Measurements from ENCODE around the gene SRGAP3.

DNA sequence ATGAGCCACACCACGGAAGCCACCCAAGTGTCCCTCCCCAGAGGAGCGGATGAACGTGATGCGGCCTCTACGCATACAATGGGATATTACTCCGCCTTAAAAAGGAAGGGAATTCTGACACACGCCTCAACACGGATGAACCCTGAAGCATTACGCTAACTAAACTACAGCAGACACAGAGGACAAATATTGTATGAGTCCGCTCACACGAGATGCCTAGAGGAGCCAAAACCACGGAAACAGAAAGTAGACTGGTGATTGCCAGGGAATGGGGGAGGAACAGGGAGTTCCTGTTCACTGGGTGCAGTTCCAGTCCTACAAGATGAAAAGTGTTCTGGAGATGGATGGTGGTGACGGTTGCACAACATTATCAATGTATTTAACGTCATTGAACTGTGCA is 32.7 kb downstream of the SRGAP3 start:
- TF ChIP-seq, protein P1, sequence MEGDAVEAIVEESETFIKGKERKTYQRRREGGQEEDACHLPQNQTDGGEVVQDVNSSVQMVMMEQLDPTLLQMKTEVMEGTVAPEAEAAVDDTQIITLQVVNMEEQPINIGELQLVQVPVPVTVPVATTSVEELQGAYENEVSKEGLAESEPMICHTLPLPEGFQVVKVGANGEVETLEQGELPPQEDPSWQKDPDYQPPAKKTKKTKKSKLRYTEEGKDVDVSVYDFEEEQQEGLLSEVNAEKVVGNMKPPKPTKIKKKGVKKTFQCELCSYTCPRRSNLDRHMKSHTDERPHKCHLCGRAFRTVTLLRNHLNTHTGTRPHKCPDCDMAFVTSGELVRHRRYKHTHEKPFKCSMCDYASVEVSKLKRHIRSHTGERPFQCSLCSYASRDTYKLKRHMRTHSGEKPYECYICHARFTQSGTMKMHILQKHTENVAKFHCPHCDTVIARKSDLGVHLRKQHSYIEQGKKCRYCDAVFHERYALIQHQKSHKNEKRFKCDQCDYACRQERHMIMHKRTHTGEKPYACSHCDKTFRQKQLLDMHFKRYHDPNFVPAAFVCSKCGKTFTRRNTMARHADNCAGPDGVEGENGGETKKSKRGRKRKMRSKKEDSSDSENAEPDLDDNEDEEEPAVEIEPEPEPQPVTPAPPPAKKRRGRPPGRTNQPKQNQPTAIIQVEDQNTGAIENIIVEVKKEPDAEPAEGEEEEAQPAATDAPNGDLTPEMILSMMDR (IDR thresholded peaks at IDR 0.05) = no peak
- no peak for TF ChIP-seq POLR2AphosphoS5 (IDR thresholded peaks at IDR 0.05)
- TF ChIP-seq POLR2A (IDR thresholded peaks at IDR 0.05) = no peak
